Kidney epithelial cell (primary cell): Measurements from ENCODE around the gene LAMP5. TPM values are rescaled to one million over a fixed set of nuclear protein-coding genes. Genes with fewer than 3 reads are reported as not detected.

Experiments used
- DNase-seq: peaks from one replicate; pipeline ENCODE4 v3.0.0-alpha.2; 2010; ENCODE audit warnings: low read depth
- H3K27me3 ChIP-seq: 2 replicates; pipeline ENCODE4 v1.6.0; 2011; ENCODE audit warnings: low read length; ENCODE audit not compliant: control insufficient read depth, insufficient read depth
- H3K36me3 ChIP-seq: 2 replicates; pipeline ENCODE4 v1.5.1; 2011; ENCODE audit warnings: low read length; ENCODE audit not compliant: control insufficient read depth, insufficient read depth
- H3K4me3 ChIP-seq: 2 replicates; pipeline ENCODE4 v1.5.1; 2011; ENCODE audit warnings: low read depth, mild to moderate bottlenecking, control low read depth, low read length
- CTCF ChIP-seq: IDR thresholded peaks from 2 replicates; pipeline ENCODE4 v1.5.1; 2011; ENCODE audit warnings: mild to moderate bottlenecking, moderate library complexity, low read length, control low read depth, inconsistent platforms; ENCODE audit not compliant: insufficient read depth, poor library complexity, severe bottlenecking
- total RNA-seq: library from RNA; depleted of rRNA; stranded (reverse); fragments of >200 nt; gene quantifications from 2 replicates; pipeline ENCODE4 v1.2.3, GENCODE V29; 2015

Gene LAMP5
- total RNA-seq, 1 donor from 2014 or later: 1.9 TPM

DNA sequence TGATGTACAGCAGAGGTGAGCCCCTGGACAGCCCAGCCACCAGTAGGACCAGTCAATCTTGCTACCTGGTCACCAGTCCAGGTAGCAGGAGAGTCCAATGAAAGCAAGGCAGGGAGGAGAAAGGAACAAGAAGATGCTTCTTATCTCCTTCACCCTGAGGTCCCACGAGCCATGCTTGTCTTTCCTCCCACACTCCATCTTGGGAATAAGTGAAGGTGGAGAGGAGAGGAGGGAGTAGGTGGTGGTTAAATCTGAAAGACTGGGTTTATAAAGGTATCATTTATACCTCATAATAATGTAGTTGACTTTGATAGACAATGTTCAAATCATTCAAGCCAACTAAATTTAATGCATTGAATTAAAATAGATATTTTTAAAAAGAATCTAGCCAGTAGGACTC lies 35.9 kb downstream of the LAMP5 start:
- DNase-seq: no peak
- no peaks in the 10 kb centered on the region for H3K36me3 ChIP-seq
- H3K27me3 ChIP-seq: no peaks in the 10 kb centered on the region
- no peak overlapping the region for H3K4me3 ChIP-seq
- no peak for TF ChIP-seq CTCF

- DNase-seq: no peak
- H3K4me3 ChIP-seq: no peak overlapping the region
- no peak for TF ChIP-seq CTCF
- no peaks in the 10 kb centered on the region for H3K36me3 ChIP-seq
- no peaks in the 10 kb centered on the region for H3K27me3 ChIP-seq
Measured at GRCh38 chr20:9550871-9551270, 36.5 kb downstream of the LAMP5 start.

DNA sequence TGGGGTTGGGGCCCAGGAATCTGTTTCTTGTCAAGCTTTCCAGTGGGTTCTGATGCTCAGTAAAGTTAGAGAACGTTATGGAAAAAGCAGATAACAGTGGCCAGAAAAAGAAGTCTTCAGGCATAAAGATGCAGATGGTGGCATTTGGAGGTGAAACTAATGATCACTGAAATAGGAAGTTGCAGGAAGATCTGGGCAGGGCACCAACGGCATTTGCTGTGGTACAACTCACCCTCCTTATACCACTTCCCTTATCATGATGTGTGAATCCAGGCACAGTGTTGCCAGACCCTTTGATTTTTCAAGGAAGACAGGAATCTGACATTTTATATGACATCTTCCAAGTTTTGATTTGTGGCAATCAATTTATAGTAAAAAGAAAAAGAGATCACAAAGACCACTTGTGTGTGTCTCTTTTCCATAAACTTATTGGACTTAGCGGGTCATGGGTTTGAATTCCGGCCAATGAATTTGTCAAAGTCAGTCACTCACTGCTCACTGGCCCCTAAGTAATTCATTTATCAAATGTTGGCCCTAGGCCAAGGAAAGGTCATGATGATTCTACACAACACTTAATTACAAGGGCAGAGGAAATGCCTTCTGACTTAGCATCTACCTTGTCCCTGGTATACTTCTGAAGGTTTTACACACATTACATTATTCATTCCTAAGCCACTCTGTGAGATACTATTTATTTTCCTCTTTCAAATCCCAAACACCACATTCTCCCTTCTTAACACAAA lies 37.6 kb downstream of the LAMP5 start:
- no peak for TF ChIP-seq CTCF
- H3K4me3 ChIP-seq: no peak overlapping the region
- H3K27me3 ChIP-seq: no peaks in the 10 kb centered on the region
- no peak for DNase-seq
- no peaks in the 10 kb centered on the region for H3K36me3 ChIP-seq

GRCh38 chr20:9555781-9556180 lies 41.4 kb downstream of the LAMP5 start:
- H3K27me3 ChIP-seq: no peaks in the 10 kb centered on the region
- no peak for DNase-seq
- no peak overlapping the region for H3K4me3 ChIP-seq
- H3K36me3 ChIP-seq: no peaks in the 10 kb centered on the region
- TF ChIP-seq CTCF: no peak

GRCh38 chr20:9557411-9557810 lies 43.0 kb downstream of the LAMP5 start:
- no peak for DNase-seq
- Histone ChIP-seq H3K27me3 (no peaks in the 10 kb centered on the region), H3K4me3 (no peak overlapping the region), H3K36me3 (no peaks in the 10 kb centered on the region)
- no peak for TF ChIP-seq CTCF
